Stimulated activated naive CD8-positive, alpha-beta T cell treated with anti-CD3 and anti-CD28 coated beads, Interleukin-15, Interleukin-2, amounts not matched to agents 100 U/mL and 50 U/mL, for 24 hours (primary cell): ENCODE data around the gene ATP6V1B1.

ENCODE experiments used
- ATAC-seq: fragments of 150-1000 bp; cut with Tn5 transposase; one replicate; pipeline ENCODE4 v1.10.0; 2021
- DNase-seq: peaks from one replicate; pipeline ENCODE4 v3.0.0; 2021

The ATP6V1B1 gene

DNA sequence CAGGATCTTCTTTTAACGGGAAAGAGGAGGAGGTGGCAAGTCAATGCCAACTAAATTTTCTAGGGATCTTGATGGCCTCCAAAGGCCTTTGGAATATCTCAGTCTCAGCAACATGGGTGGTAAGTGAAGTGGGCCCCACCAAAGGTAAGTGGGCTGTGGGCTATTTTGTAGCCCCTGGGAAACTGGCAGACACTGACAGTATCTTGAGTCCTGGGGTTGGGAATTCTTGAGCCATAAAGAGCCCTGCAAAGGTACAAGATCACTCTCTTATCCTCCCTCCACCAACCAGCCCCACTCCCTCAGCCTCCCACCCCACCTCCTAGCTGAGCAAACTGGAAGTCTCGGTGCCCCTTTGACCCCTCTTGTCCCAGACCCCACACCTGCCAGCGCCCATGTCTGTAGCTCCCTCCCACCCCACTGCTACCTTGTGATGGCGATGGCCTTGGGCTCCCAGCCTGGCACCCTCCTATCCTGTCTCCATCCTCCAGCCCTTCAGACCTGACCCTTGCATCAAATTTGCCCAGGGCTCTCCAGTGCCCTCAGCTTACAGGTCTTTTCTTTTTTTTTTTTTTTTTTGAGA is 8.5 kb downstream of the ATP6V1B1 start:
- no peak for ATAC-seq
- no peak for DNase-seq

GRCh38 chr2:70946832-70947442 is 11.2 kb downstream of the ATP6V1B1 start:
- peak; percentile 63 for DNase-seq
- ATAC-seq, result no peak

- no peak for DNase-seq
- ATAC-seq, result peak; percentile 51
Measured at GRCh38 chr2:70947556-70948184, 12.0 kb downstream of the ATP6V1B1 start.

DNA sequence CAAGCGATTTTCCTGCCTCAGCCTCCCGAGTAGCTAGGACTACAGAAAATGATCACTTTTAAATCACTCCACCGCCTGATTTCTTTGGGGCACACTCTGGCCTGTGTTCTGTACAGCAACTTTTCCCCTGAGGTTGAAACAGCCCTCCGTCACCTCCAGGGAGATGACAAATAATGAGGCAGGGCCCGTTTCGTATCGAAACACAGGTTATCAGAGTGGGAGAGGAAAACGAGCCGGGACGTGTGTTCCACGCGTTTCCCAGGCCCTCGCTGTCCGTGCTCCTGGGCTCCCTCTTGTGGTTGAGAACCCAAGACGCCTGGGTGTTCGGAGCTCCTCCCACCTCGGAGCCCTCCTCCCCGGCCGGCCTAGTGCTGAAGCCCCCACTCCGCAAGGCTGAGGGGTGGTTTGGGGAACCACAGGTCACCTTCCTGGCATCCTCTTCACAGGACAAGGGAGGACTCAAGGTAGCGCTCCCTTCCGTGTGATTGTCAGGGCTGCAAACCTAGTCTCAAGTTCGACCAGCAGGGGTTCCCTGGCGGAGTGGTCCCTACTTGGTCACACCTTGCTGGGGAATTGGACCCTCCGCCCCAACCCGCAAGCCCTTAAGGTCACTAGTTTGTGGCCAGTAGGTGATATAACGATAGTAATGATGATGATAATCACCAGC is 12.8 kb downstream of the ATP6V1B1 start:
- DNase-seq, result peak; percentile 89
- peak; percentile 95 for ATAC-seq

DNA sequence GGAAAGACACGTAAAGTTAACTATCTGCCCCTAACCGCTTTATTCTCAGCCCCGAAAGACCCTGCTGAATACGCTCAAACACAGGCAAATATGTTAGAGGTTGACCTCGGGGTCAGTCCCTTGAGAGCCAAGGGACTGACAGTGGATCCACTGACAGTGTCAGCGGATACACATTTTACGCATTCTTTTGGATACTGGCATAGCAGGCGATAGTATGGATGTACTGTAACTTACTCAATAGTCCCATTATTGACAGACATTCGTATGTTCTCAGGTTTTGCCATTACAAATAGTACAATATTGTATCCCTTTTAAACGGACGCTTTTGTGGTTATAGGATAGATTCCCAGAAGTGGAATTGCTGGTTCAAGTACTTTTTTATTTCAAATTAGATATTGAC is 13.4 kb downstream of the ATP6V1B1 start:
- ATAC-seq (no peak), DNase-seq (no peak)

GRCh38 chr2:70954886-70955285 is 19.2 kb downstream of the ATP6V1B1 start:
- ATAC-seq (no peak), DNase-seq (no peak)

DNA sequence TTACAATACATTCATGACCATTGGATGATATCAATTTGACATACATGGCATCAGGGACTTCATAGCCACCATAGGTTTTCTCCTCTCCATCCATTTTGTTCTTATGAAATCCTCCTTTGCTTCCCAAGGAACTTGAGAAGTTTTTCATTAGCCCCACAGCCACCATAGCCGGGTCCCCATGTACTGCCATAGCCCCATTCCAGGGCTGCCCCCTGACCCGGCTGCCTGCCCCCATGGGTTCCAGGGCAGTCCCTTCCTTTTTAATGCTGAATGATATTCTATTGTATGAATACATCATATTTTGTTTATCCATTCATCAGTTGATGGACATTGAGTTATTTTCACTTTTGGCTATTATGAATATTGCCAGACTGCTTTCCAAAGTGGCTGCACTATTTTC is 20.4 kb downstream of the ATP6V1B1 start:
- no peak for DNase-seq
- no peak for ATAC-seq

DNA sequence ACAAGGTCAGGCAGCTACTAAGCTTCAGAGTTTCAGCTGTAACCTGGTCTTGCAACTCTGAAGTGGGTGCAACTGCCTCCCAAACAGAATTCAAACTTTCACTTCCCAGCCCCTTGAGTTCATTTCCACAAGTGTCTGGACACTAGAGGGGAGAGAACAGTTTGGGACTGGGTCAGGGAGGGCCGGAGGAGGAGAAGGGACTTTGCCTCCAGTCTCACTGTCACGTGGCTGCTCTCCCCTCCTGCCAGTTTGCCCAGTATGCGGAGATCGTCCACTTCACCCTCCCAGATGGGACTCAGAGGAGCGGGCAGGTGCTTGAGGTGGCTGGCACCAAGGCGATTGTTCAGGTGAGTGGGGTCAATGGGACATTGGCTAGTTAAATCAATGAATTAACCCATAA is 22.1 kb downstream of the ATP6V1B1 start:
- ATAC-seq (no peak), DNase-seq (no peak)

- DNase-seq (no peak), ATAC-seq (no peak)
Measured at GRCh38 chr2:70958759-70959158, 23.1 kb downstream of the ATP6V1B1 start.

GRCh38 chr2:70959271-70959761 is 23.6 kb downstream of the ATP6V1B1 start:
- ATAC-seq (peak; percentile 34), DNase-seq (no peak)

- no peak for DNase-seq
Measured at GRCh38 chr2:70959851-70960832, 24.4 kb downstream of the ATP6V1B1 start.

DNA sequence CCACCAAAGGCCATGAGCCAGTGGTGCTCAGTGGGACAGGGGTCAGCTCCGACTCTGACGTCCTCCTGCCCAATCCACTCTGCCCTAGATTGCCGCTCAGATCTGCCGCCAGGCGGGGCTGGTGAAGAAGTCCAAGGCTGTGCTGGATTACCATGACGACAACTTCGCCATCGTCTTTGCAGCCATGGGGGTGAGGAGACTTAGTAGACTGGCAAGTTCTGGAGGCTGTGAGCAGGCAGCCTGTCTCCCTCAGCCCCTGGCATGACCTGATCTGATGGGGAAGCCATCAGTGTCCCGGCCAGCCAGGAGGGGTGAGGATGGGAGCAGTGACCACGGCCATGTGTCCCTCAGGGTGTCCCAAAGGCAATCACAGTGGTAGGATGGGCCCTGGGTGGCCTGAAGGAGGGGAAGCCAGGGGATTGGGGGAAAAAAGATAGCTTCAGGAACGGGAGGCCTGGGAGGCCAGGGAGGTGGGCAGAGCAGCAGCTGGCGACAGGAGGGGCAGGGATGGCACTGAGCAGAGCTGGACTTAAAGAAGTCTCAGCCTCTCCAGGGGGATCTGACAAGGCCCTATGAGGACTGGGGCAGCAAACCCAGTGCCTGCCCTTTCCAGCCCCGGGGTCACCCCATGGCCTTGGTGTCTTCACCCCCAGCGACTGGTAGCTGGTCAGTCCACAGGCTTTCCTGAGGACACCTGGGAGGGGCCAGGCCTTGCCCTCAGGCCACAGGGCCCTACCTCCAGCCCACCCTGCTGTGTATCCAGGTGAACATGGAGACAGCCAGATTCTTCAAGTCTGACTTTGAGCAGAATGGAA is 25.3 kb downstream of the ATP6V1B1 start:
- DNase-seq (no peak), ATAC-seq (no peak)

More at GRCh38 chr2:70959851-70960832, 24.4 kb downstream of the ATP6V1B1 start:
- ATAC-seq, result no peak

- DNase-seq (no peak), ATAC-seq (no peak)
Measured at GRCh38 chr2:70961648-70961994, 25.9 kb downstream of the ATP6V1B1 start.

DNA sequence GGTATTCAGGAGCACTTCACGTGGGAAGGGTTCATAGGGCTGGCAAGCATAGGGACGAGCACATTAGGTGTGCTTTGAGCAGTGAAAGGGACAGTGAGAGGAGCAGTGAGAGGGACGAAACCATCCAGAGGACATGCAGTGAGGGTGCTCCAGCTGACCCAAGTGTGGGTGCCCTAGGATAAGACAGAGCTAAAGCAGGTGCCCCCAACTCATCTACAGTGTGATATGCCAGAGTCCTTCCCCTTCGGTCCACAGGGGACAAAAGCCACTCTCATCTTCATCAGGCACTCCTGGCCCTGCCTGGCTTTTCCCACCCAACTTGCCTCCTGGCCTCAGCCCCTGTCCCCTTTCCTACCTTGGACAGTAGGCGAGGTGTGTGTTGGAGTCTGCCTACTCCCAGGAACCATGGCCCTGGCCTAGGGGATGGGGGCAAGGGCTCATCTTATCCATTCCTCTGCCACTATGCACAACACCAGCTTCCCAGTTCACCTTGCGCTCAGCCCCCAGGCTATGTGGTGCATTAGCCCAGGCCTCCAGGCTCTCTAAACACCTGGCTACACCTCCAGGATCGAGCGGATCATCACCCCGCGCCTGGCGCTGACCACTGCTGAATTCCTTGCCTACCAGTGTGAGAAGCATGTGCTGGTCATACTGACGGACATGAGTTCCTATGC is 26.6 kb downstream of the ATP6V1B1 start:
- no peak for ATAC-seq
- DNase-seq, result no peak

- DNase-seq (no peak), ATAC-seq (no peak)
Measured at GRCh38 chr2:70962885-70963878, 27.5 kb downstream of the ATP6V1B1 start.

DNA sequence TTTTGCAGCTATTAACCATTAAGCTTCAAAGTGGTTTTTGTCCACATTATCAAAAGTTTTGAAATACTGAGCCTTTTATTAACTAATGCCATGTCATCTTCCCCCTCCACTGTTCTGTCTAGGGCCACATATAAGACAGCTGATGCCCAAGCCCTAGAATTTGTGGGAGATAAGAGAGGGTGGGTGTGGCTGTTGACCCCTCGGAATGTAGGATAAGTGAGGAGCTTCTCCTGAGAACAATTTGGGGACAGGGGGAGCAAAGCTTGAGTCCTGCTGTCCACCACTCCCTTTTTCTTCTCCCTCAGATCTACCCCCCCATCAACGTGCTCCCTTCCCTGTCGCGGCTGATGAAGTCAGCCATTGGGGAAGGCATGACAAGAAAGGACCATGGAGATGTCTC is 28.4 kb downstream of the ATP6V1B1 start:
- no peak for ATAC-seq

DNA sequence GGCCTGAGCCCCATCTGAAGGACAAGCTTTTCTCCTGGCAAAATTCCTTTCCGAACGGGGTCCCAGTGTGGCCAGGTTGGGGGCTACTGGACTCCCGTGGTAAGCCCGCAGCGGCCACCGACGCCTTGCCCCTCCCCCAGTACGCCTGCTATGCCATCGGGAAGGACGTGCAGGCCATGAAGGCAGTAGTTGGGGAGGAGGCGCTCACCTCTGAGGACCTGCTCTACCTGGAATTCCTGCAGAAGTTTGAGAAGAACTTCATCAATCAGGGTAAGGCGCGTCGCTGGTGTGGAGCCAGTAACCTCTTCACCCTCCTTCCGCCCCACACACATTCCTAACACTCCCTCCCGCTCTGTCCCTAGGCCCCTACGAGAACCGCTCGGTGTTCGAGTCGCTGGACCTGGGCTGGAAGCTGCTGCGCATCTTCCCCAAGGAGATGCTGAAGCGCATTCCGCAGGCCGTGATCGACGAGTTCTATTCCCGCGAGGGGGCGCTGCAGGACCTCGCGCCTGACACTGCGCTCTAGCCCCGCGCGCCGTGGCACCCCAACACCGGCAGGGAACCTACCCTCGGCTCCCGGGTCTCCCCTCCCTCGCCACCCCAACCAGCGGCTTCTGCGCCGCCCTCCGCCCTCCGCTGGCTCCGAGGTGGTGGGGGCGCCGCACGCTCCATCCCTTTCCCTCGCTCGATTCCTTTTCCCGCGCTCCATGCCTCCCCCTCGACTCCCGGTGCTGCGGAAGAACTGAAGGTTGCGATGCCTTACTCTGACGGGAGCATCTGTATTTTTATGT is 29.1 kb downstream of the ATP6V1B1 start:
- peak; percentile 93 for ATAC-seq
- peak; percentile 89 for DNase-seq

More for the DNA sequence above, 28.4 kb downstream of the ATP6V1B1 start:
- DNase-seq, result no peak

- DNase-seq (no peak), ATAC-seq (no peak)
Measured at GRCh38 chr2:70965506-70965905, 29.8 kb downstream of the ATP6V1B1 start.
